Neuronal stem cell (in vitro differentiated cells): Measurements from ENCODE around the gene CBX8.
"Not testable (repeated sequence)": the region's sequence is repeated elsewhere in the genome, so short reads cannot be mapped to it uniquely, and the experiment has no call there.

Source experiments
- DNase-seq: peaks from one replicate; pipeline ENCODE4 v3.0.0-alpha.2; 2013; ENCODE audit warnings: low spot score
- H2AFZ ChIP-seq: one replicate; pipeline ENCODE4 v1.6.1; 2013; ENCODE audit warnings: mild to moderate bottlenecking, low read length, inconsistent platforms
- H2AK5ac ChIP-seq: 2 replicates; pipeline ENCODE4 v1.6.1; 2013; ENCODE audit warnings: low read depth, mild to moderate bottlenecking, inconsistent platforms, low read length, moderate library complexity, mixed read lengths
- H2BK120ac ChIP-seq: 2 replicates; pipeline ENCODE4 v1.6.1; 2013; ENCODE audit warnings: low read depth, mild to moderate bottlenecking, inconsistent platforms, low read length, moderate library complexity, mixed read lengths
- H2BK12ac ChIP-seq: one replicate; pipeline ENCODE4 v1.6.1; 2013; ENCODE audit warnings: low read length, inconsistent platforms
- H2BK15ac ChIP-seq: 2 replicates; pipeline ENCODE4 v1.6.1; 2013; ENCODE audit warnings: mild to moderate bottlenecking, low read length, inconsistent platforms, mixed read lengths
- H2BK5ac ChIP-seq: one replicate; pipeline ENCODE4 v1.6.1; 2013; ENCODE audit warnings: inconsistent platforms, mild to moderate bottlenecking, low read length, moderate library complexity
- H3K14ac ChIP-seq: one replicate; pipeline ENCODE4 v1.6.1; 2013; ENCODE audit warnings: low read length, inconsistent platforms
- H3K18ac ChIP-seq: 2 replicates; pipeline ENCODE4 v1.6.1; 2013; ENCODE audit warnings: low read length, inconsistent platforms
- H3K23ac ChIP-seq: 2 replicates; pipeline ENCODE4 v1.6.1; 2013; ENCODE audit warnings: low read depth, mild to moderate bottlenecking, mixed read lengths, low read length, inconsistent platforms; ENCODE audit not compliant: poor library complexity
- H3K27ac ChIP-seq: replicated peaks from 3 replicates; pipeline ENCODE4 v1.5.1; 2013; ENCODE audit warnings: low read length, inconsistent platforms
- H3K27me3 ChIP-seq, 3 experiments: 2 replicates each; pipeline ENCODE4 v1.6.1; 2013; ENCODE audit warnings: low read length in 3 of 3, mild to moderate bottlenecking in 2 of 3, inconsistent platforms in 1 of 3, low read depth in 1 of 3, mixed read lengths in 1 of 3, moderate library complexity in 1 of 3; ENCODE audit not compliant: control insufficient read depth in 3 of 3, insufficient read depth in 3 of 3
- H3K36me3 ChIP-seq, 2 donors: replicated peaks in 1 of 2; 2 replicates each; pipeline ENCODE4 v1.6.1; 2013; ENCODE audit warnings: low read length in 2 of 2; ENCODE audit not compliant: control insufficient read depth in 2 of 2, insufficient read depth in 2 of 2
- H3K4ac ChIP-seq: 2 replicates; pipeline ENCODE4 v1.6.1; 2013; ENCODE audit warnings: inconsistent platforms, mild to moderate bottlenecking, low read length, moderate library complexity
- H3K4me1 ChIP-seq, 2 donors: 1 replicate in 1 of 2; 2 replicates in 1 of 2; pipeline ENCODE4 v1.6.1; 2013; ENCODE audit warnings: low read length in 2 of 2, low read depth in 1 of 2; ENCODE audit not compliant: control insufficient read depth in 2 of 2, insufficient read depth in 1 of 2
- H3K4me2 ChIP-seq: one replicate; pipeline ENCODE4 v1.6.1; 2013; ENCODE audit warnings: mild to moderate bottlenecking, low read length, inconsistent platforms; ENCODE audit not compliant: insufficient read depth, poor library complexity, severe bottlenecking
- H3K4me3 ChIP-seq, 2 donors: 2 replicates each; pipeline ENCODE4 v1.5.1; 2013; ENCODE audit warnings: low read length in 2 of 2, mild to moderate bottlenecking in 2 of 2, inconsistent platforms in 1 of 2, moderate library complexity in 1 of 2
- H3K79me1 ChIP-seq: one replicate; pipeline ENCODE4 v1.6.1; 2013; ENCODE audit warnings: low read depth, mild to moderate bottlenecking, inconsistent platforms, low read length, moderate library complexity
- H3K9ac ChIP-seq: one replicate; pipeline ENCODE4 v1.6.1; 2013; ENCODE audit warnings: mild to moderate bottlenecking, low read depth, low read length, inconsistent platforms; ENCODE audit not compliant: poor library complexity
- H3K9me3 ChIP-seq, 2 donors: replicated peaks in 1 of 2; 2 replicates each; pipeline versions ENCODE3 to v1.6.1; 2013; ENCODE audit warnings: low read length in 2 of 2, mild to moderate bottlenecking in 2 of 2, inconsistent platforms in 1 of 2, low read depth in 1 of 2, mixed read lengths in 1 of 2, moderate library complexity in 1 of 2; ENCODE audit not compliant: control insufficient read depth in 2 of 2, insufficient read depth in 1 of 2
- H4K8ac ChIP-seq: one replicate; pipeline ENCODE4 v1.6.1; 2013; ENCODE audit warnings: low read depth, mild to moderate bottlenecking, inconsistent platforms, low read length, moderate library complexity
- H4K91ac ChIP-seq: one replicate; pipeline ENCODE4 v1.6.1; 2013; ENCODE audit warnings: low read length, low read depth, mild to moderate bottlenecking, inconsistent platforms; ENCODE audit not compliant: poor library complexity
- WGBS, 2 donors: extraction: QIAGEN DNeasy Blood & Tissue Kit; methylation state at CpG; one replicate each; pipeline ENCODE4 v1.1.7; 2013; ENCODE audit warnings: missing lambda C conversion rate in 2 of 2, mixed read lengths in 1 of 2; ENCODE audit not compliant: insufficient read length in 2 of 2, insufficient replicate concordance in 1 of 2; ENCODE audit errors: extremely low coverage in 2 of 2; 5-methylcytosine and 5-hydroxymethylcytosine counted together

Gene CBX8

GRCh38 chr17:79755591-79755990 is 41.3 kb downstream of the CBX8 start:
- H3K23ac ChIP-seq = no peak overlapping the region
- no peak overlapping the region for H2BK5ac ChIP-seq
- peak overlapping the region in 1 of 2 donors; percentile 58 for H3K4me3 ChIP-seq
- no peak for DNase-seq
- H3K18ac ChIP-seq = no peak overlapping the region
- H2BK120ac ChIP-seq = no peak overlapping the region
- no CpG with 5 or more reads among the region's 14 CpGs for WGBS, 2 donors
- no peaks in the 10 kb centered on the region for H3K36me3 ChIP-seq
- peaks cover 0 to 3% (median 0%) of the 10 kb centered on the region in 3 experiments for H3K27me3 ChIP-seq
- no peak overlapping the region for H3K4me2 ChIP-seq
- no peak overlapping the region for H3K27ac ChIP-seq
- H3K4ac ChIP-seq = no peak overlapping the region
- no peak overlapping the region for H4K8ac ChIP-seq
- H3K9me3 ChIP-seq = no peaks in the 10 kb centered on the region
- no peak overlapping the region for H4K91ac ChIP-seq
- H2AK5ac ChIP-seq = no peak overlapping the region
- H2BK12ac ChIP-seq = no peak overlapping the region
- no peaks in the 10 kb centered on the region for H3K79me1 ChIP-seq
- H2BK15ac ChIP-seq = no peak overlapping the region
- no peak overlapping the region for H2AFZ ChIP-seq
- no peaks in the 10 kb centered on the region for H3K4me1 ChIP-seq
- no peak overlapping the region for H3K14ac ChIP-seq
- no peak overlapping the region for H3K9ac ChIP-seq

- H3K4me1 ChIP-seq, H3K4me3 ChIP-seq, H4K8ac ChIP-seq, H2BK15ac ChIP-seq, H3K27me3 ChIP-seq, H2AFZ ChIP-seq, H2BK5ac ChIP-seq, H3K14ac ChIP-seq, H2AK5ac ChIP-seq, H2BK12ac ChIP-seq, H3K18ac ChIP-seq, H3K4me2 ChIP-seq, H2BK120ac ChIP-seq, H4K91ac ChIP-seq, H3K79me1 ChIP-seq, H3K9ac ChIP-seq, H3K27ac ChIP-seq, H3K4ac ChIP-seq, H3K9me3 ChIP-seq, DNase-seq, H3K23ac ChIP-seq, H3K36me3 ChIP-seq: not testable (repeated sequence)
- WGBS, 2 donors = no CpG with 5 or more reads among the region's 9 CpGs
Observed at GRCh38 chr17:79754903-79755302, 42.0 kb downstream of the CBX8 start.

- H3K4me2 ChIP-seq = no peak overlapping the region
- H3K27me3 ChIP-seq = peaks cover 0 to 6% (median 1%) of the 10 kb centered on the region in 3 experiments
- no peaks in the 10 kb centered on the region for H3K9me3 ChIP-seq
- H3K14ac ChIP-seq = no peak overlapping the region
- no peaks in the 10 kb centered on the region for H3K36me3 ChIP-seq
- H4K8ac ChIP-seq = no peak overlapping the region
- no peak overlapping the region for H3K4ac ChIP-seq
- no peak overlapping the region for H2BK12ac ChIP-seq
- H3K4me1 ChIP-seq = peaks cover 0 to 7% of the 10 kb centered on the region in 2 donors
- H3K27ac ChIP-seq = no peak overlapping the region
- no peak overlapping the region for H2AK5ac ChIP-seq
- H2BK5ac ChIP-seq = no peak overlapping the region
- H2BK120ac ChIP-seq = no peak overlapping the region
- H2AFZ ChIP-seq = no peak overlapping the region
- no peak overlapping the region for H2BK15ac ChIP-seq
- H3K79me1 ChIP-seq = no peaks in the 10 kb centered on the region
- H3K9ac ChIP-seq = no peak overlapping the region
- H3K18ac ChIP-seq = no peak overlapping the region
- DNase-seq = no peak
- WGBS, 2 donors = no CpG with 5 or more reads among the region's 12 CpGs
- no peak overlapping the region for H3K4me3 ChIP-seq
- H4K91ac ChIP-seq = no peak overlapping the region
- no peak overlapping the region for H3K23ac ChIP-seq
Observed at GRCh38 chr17:79754370-79754769, 42.5 kb downstream of the CBX8 start.

- H3K27me3 ChIP-seq = peaks cover 8 to 23% (median 22%) of the 10 kb centered on the region in 3 experiments
Observed at GRCh38 chr17:79752175-79752574, 44.7 kb downstream of the CBX8 start.

More at GRCh38 chr17:79752175-79752574, 44.7 kb downstream of the CBX8 start:
- Histone ChIP-seq H3K4me1 (peaks cover 9 to 24% of the 10 kb centered on the region in 2 donors), H2BK15ac (no peak overlapping the region), H3K79me1 (no peaks in the 10 kb centered on the region), H3K18ac (no peak overlapping the region), H4K91ac (no peak overlapping the region), H3K9ac (no peak overlapping the region), H3K36me3 (no peaks in the 10 kb centered on the region), H3K4me3 (no peak overlapping the region), H4K8ac (no peak overlapping the region), H2BK120ac (no peak overlapping the region), H3K27ac (no peak overlapping the region), H3K4me2 (no peak overlapping the region), H3K4ac (no peak overlapping the region), H3K14ac (no peak overlapping the region), H2AK5ac (no peak overlapping the region), H2BK5ac (no peak overlapping the region), H3K23ac (no peak overlapping the region), H2AFZ (no peak overlapping the region), H2BK12ac (no peak overlapping the region), H3K9me3 (peaks cover 0 to 2% of the 10 kb centered on the region in 2 donors)
- no CpG with 5 or more reads among the region's 13 CpGs for WGBS, 2 donors
- no peak for DNase-seq
